ENCODE results near the gene TEAD3. TPM values are rescaled to one million over a fixed set of nuclear protein-coding genes. Genes with fewer than 3 reads are reported as not detected.
A peak's percentile ranks its signal among the peaks of the same experiment; 100 is the strongest.

TEAD3 gene
- total RNA-seq, 1 experiment from 2014 or later: 34.3 TPM

GRCh38 chr6:35469751-35470662, 26.9 kb downstream of the TEAD3 start:
- TF ChIP-seq USF1 (CRISPR knock-in tag; IDR thresholded peaks at IDR 0.05) (0 out of 2 replicates have a peak, but pooled peaks have one; percentile 34), ERG (CRISPR knock-in tag; IDR thresholded peaks at IDR 0.05) (peak; percentile 15; the same call in 1 of the 2 replicates), EMX1 (CRISPR knock-in tag; IDR thresholded peaks at IDR 0.05) (peak; percentile 46; the same call in 1 of the 2 replicates), ZNF416 (CRISPR knock-in tag; IDR thresholded peaks at IDR 0.05) (0 out of 2 replicates have a peak, but pooled peaks have one; percentile 29), GTF2I (CRISPR knock-in tag; conservative IDR thresholded peaks at IDR 0.05) (no peak), ZNF423 (CRISPR knock-in tag; IDR thresholded peaks at IDR 0.05) (no peak), ZNF425 (CRISPR knock-in tag; conservative IDR thresholded peaks at IDR 0.05) (0 out of 2 replicates have a peak, but pooled peaks have one; percentile 8)
- TF ChIP-seq, protein P1, sequence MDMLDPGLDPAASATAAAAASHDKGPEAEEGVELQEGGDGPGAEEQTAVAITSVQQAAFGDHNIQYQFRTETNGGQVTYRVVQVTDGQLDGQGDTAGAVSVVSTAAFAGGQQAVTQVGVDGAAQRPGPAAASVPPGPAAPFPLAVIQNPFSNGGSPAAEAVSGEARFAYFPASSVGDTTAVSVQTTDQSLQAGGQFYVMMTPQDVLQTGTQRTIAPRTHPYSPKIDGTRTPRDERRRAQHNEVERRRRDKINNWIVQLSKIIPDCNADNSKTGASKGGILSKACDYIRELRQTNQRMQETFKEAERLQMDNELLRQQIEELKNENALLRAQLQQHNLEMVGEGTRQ (CRISPR knock-in tag; IDR thresholded peaks at IDR 0.05): peak; percentile 65
- POLR2A ChIA-PET: interaction anchor here (0.6 to 7.9 kb wide), 4 partner anchors 16 to 128 kb away, joined by 3 to 54 read pairs (median 36); partner anchors contain the start of gene TEAD3
- no peak for DNase-seq (ENCODE audit: low spot score)

GRCh38 chr6:35468980-35469750, 27.7 kb downstream of the TEAD3 start:
- CTCF ChIA-PET: interaction anchor here (1.5 to 2.6 kb wide), 7 partner anchors 9 to 166 kb away, joined by 5 to 12 read pairs (median 8); partner anchors contain the start of genes FANCE and TEAD3
- no peak for ATAC-seq
- H3K9me3 Mint-ChIP-seq: no peaks in the 10 kb centered on the region
- TF ChIP-seq NFE2L1 (CRISPR knock-in tag; IDR thresholded peaks at IDR 0.05) (no peak), TP53 (CRISPR knock-in tag; IDR thresholded peaks at IDR 0.05) (no peak), CBFB (CRISPR knock-in tag; IDR thresholded peaks at IDR 0.05; ENCODE audit: low read depth) (no peak), EMX1 (CRISPR knock-in tag; IDR thresholded peaks at IDR 0.05) (no peak), PRRX2 (CRISPR knock-in tag; IDR thresholded peaks at IDR 0.05) (no peak), TEAD4 (CRISPR knock-in tag; IDR thresholded peaks at IDR 0.05) (no peak), IRF2 (CRISPR knock-in tag; IDR thresholded peaks at IDR 0.05; ENCODE audit: borderline replicate concordance, low read depth) (no peak), CREM (CRISPR knock-in tag; IDR thresholded peaks at IDR 0.05) (no peak), TCF7 (CRISPR knock-in tag; IDR thresholded peaks at IDR 0.05; ENCODE audit: low read depth) (0 out of 2 replicates have a peak, but pooled peaks have one; percentile 67), NR3C1 (CRISPR knock-in tag; conservative IDR thresholded peaks at IDR 0.05; ENCODE audit: low read depth) (no peak), ZNF425 (CRISPR knock-in tag; conservative IDR thresholded peaks at IDR 0.05) (0 out of 2 replicates have a peak, but pooled peaks have one; percentile 2), SMAD3 (CRISPR knock-in tag; IDR thresholded peaks at IDR 0.05; ENCODE audit: borderline replicate concordance) (no peak), FOXJ3 (CRISPR knock-in tag; IDR thresholded peaks at IDR 0.05; ENCODE audit: borderline replicate concordance) (no peak)
- TF ChIP-seq, protein P2, sequence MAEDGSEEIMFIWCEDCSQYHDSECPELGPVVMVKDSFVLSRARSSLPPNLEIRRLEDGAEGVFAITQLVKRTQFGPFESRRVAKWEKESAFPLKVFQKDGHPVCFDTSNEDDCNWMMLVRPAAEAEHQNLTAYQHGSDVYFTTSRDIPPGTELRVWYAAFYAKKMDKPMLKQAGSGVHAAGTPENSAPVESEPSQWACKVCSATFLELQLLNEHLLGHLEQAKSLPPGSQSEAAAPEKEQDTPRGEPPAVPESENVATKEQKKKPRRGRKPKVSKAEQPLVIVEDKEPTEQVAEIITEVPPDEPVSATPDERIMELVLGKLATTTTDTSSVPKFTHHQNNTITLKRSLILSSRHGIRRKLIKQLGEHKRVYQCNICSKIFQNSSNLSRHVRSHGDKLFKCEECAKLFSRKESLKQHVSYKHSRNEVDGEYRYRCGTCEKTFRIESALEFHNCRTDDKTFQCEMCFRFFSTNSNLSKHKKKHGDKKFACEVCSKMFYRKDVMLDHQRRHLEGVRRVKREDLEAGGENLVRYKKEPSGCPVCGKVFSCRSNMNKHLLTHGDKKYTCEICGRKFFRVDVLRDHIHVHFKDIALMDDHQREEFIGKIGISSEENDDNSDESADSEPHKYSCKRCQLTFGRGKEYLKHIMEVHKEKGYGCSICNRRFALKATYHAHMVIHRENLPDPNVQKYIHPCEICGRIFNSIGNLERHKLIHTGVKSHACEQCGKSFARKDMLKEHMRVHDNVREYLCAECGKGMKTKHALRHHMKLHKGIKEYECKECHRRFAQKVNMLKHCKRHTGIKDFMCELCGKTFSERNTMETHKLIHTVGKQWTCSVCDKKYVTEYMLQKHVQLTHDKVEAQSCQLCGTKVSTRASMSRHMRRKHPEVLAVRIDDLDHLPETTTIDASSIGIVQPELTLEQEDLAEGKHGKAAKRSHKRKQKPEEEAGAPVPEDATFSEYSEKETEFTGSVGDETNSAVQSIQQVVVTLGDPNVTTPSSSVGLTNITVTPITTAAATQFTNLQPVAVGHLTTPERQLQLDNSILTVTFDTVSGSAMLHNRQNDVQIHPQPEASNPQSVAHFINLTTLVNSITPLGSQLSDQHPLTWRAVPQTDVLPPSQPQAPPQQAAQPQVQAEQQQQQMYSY (CRISPR knock-in tag; IDR thresholded peaks at IDR 0.05): no peak

More at GRCh38 chr6:35469751-35470662, 26.9 kb downstream of the TEAD3 start:
- Mint-ChIP-seq H3K36me3 (peaks cover 58% of the 10 kb centered on the region), H3K4me1 (peaks cover 47% of the 10 kb centered on the region), H3K9me3 (no peaks in the 10 kb centered on the region), H3K27me3 (ENCODE audit: low read depth) (peaks cover 13% of the 10 kb centered on the region), H3K4me3 (peak overlapping the region; percentile 95), H3K27ac (peak overlapping the region; percentile 97)
- CTCF ChIA-PET: interaction anchor here (1.8 kb wide), 1 partner anchor 83 kb away, joined by 5 read pairs; no protein-coding TSS in a partner anchor
- ATAC-seq: no peak

More at GRCh38 chr6:35468980-35469750, 27.7 kb downstream of the TEAD3 start:
- no peak for DNase-seq (ENCODE audit: low spot score)
- Mint-ChIP-seq H3K36me3 (peaks cover 56% of the 10 kb centered on the region), H3K4me1 (peaks cover 47% of the 10 kb centered on the region), H3K27ac (peak overlapping the region; percentile 97), H3K27me3 (ENCODE audit: low read depth) (peaks cover 13% of the 10 kb centered on the region), H3K4me3 (peak overlapping the region; percentile 95)
- POLR2A ChIA-PET: interaction anchor here (0.6 to 7.9 kb wide), 9 partner anchors 11 to 196 kb away, joined by 3 to 54 read pairs (median 3); partner anchors contain the start of gene TEAD3

Measured in WTC11 (cell line).